Measurements from ENCODE around the gene CPED1. TPM values are rescaled to one million over a fixed set of nuclear protein-coding genes. Genes with fewer than 3 reads are reported as not detected.

The CPED1 gene
- total and polyA plus RNA-seq, 10 of the 15 experiments (the other 5 are each of a cell fraction or from before 2014, with no cell fraction given) = 0.01 to 0.77 (median 0.10) TPM; not detected in 1

DNA sequence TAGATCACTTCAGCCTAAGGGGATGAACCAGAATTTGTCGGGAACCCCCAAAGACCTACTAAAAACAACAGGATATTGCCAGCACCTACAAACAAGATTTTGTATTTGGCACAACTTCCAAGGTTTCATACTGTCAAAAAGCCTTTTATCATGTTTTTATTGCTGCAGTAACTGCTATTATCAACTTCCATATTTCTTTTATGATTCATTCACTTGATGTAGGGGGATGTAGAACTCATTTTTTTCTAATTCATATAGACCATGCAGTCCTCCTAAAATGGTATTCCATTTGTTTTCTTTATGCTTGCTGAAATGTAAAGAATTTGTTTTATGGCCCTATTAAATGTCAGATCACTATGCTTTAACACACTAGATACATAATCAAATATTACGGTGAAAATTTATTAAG, 310.3 kb downstream of the CPED1 start:
- ChIA-PET RAD21 (ENCODE audit: unreplicated experiment) (no interaction called here), SMC1A (ENCODE audit: uncharacterized antibody, unreplicated experiment) (interaction anchor here (1.0 kb wide), 1 partner anchor 76 kb away, joined by 3 read pairs; no protein-coding TSS in a partner anchor), CTCF (interaction anchor here (0.8 kb wide), 1 partner anchor 25 kb away, joined by 3 read pairs; no protein-coding TSS in a partner anchor), POLR2A (no interaction called here)
- in situ Hi-C loops (cut with MboI) = no loop called here
- Histone ChIP-seq H3K9ac (ENCODE audit: control insufficient read depth, insufficient read depth, low read length) (no peak overlapping the region), H3K27me3 (replicated peaks in 1 of 2; ENCODE audit: control insufficient read depth in 2 of 2, insufficient read depth in 2 of 2, low read length in 1 of 2) (no peaks in the 10 kb centered on the region), H3K4me1 (ENCODE audit: control insufficient read depth, insufficient read depth, low read length) (peaks cover 10% of the 10 kb centered on the region), H2AFZ (ENCODE audit: control insufficient read depth, low read depth, low read length) (no peak overlapping the region), H3K9me3 (replicated peaks; ENCODE audit: control insufficient read depth, insufficient read depth, low read length) (no peaks in the 10 kb centered on the region), H3K4me3 (no peak overlapping the region), H3K36me3 (ENCODE audit: control insufficient read depth in 2 of 2, insufficient read depth in 2 of 2, low read length in 1 of 2) (no peaks in the 10 kb centered on the region), H4K20me1 (ENCODE audit: control insufficient read depth, insufficient read depth) (no peaks in the 10 kb centered on the region), H3K27ac (ENCODE audit: control insufficient read depth, insufficient read depth) (no peak overlapping the region), H3K79me2 (ENCODE audit: control insufficient read depth, insufficient read depth, low read length) (no peaks in the 10 kb centered on the region), H3K4me2 (ENCODE audit: control insufficient read depth, insufficient read depth) (no peak overlapping the region)
- 85% methylated on average over 2 of the region's 2 CpGs for WGBS (ENCODE audit: insufficient coverage, insufficient replicate concordance, low lambda C conversion rate, missing lambda C conversion rate)
- ATAC-seq (no peak), FAIRE-seq (no peak), DNase-seq (ENCODE audit: low read depth, low spot score) (no peak)
- intact Hi-C loops (cut with micrococcal nuclease; ENCODE audit: unreplicated experiment) = no loop called here
- no TSS peak for BruUV-seq (replicated peaks)
- no peak for TF ChIP-seq MEF2A (IDR thresholded peaks at IDR 0.05; ENCODE audit: insufficient read depth, low read depth, low read length)
- TF ChIP-seq PAX5 (IDR thresholded peaks at IDR 0.05; ENCODE audit: borderline replicate concordance, low read depth, low read length) = no peak
- no peak for TF ChIP-seq TCF12 (IDR thresholded peaks at IDR 0.05; ENCODE audit: low read depth, low read length)
- no peak for TF ChIP-seq SREBF2 (IDR thresholded peaks at IDR 0.05; ENCODE audit: low read length)
- TF ChIP-seq, protein P1, sequence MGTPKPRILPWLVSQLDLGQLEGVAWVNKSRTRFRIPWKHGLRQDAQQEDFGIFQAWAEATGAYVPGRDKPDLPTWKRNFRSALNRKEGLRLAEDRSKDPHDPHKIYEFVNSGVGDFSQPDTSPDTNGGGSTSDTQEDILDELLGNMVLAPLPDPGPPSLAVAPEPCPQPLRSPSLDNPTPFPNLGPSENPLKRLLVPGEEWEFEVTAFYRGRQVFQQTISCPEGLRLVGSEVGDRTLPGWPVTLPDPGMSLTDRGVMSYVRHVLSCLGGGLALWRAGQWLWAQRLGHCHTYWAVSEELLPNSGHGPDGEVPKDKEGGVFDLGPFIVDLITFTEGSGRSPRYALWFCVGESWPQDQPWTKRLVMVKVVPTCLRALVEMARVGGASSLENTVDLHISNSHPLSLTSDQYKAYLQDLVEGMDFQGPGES (IDR thresholded peaks at IDR 0.05) = no peak
- no peak for TF ChIP-seq RAD21 (IDR thresholded peaks at IDR 0.05; ENCODE audit: insufficient read depth, low read depth, low read length)
- TF ChIP-seq NFYA (IDR thresholded peaks at IDR 0.05; ENCODE audit: borderline replicate concordance, low read depth, low read length) = no peak
- TF ChIP-seq, protein P2, sequence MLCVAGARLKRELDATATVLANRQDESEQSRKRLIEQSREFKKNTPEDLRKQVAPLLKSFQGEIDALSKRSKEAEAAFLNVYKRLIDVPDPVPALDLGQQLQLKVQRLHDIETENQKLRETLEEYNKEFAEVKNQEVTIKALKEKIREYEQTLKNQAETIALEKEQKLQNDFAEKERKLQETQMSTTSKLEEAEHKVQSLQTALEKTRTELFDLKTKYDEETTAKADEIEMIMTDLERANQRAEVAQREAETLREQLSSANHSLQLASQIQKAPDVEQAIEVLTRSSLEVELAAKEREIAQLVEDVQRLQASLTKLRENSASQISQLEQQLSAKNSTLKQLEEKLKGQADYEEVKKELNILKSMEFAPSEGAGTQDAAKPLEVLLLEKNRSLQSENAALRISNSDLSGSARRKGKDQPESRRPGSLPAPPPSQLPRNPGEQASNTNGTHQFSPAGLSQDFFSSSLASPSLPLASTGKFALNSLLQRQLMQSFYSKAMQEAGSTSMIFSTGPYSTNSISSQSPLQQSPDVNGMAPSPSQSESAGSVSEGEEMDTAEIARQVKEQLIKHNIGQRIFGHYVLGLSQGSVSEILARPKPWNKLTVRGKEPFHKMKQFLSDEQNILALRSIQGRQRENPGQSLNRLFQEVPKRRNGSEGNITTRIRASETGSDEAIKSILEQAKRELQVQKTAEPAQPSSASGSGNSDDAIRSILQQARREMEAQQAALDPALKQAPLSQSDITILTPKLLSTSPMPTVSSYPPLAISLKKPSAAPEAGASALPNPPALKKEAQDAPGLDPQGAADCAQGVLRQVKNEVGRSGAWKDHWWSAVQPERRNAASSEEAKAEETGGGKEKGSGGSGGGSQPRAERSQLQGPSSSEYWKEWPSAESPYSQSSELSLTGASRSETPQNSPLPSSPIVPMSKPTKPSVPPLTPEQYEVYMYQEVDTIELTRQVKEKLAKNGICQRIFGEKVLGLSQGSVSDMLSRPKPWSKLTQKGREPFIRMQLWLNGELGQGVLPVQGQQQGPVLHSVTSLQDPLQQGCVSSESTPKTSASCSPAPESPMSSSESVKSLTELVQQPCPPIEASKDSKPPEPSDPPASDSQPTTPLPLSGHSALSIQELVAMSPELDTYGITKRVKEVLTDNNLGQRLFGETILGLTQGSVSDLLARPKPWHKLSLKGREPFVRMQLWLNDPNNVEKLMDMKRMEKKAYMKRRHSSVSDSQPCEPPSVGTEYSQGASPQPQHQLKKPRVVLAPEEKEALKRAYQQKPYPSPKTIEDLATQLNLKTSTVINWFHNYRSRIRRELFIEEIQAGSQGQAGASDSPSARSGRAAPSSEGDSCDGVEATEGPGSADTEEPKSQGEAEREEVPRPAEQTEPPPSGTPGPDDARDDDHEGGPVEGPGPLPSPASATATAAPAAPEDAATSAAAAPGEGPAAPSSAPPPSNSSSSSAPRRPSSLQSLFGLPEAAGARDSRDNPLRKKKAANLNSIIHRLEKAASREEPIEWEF (IDR thresholded peaks at IDR 0.05; ENCODE audit: insufficient replicate concordance, low read depth, low read length) = no peak
- no peak for TF ChIP-seq TAF1 (IDR thresholded peaks at IDR 0.05; ENCODE audit: borderline replicate concordance, low read depth, low read length)
- TF ChIP-seq SMAD1 (IDR thresholded peaks at IDR 0.05; ENCODE audit: low read depth, partially characterized antibody) = no peak
- TF ChIP-seq STAT1 (conservative IDR thresholded peaks at IDR 0.05) = no peak
- no peak for TF ChIP-seq TCF7 (IDR thresholded peaks at IDR 0.05; ENCODE audit: borderline replicate concordance)
- TF ChIP-seq IRF4 (IDR thresholded peaks at IDR 0.05; ENCODE audit: low read depth, low read length) = no peak
- TF ChIP-seq FOXM1 (IDR thresholded peaks at IDR 0.05; ENCODE audit: low read depth, low read length) = no peak
